Measurements from ENCODE around the gene PNLDC1.

GRCh38 chr6:159832946-159833345 is 32.9 kb downstream of the PNLDC1 start:
- TF ChIP-seq CTCF (IDR thresholded peaks at IDR 0.05) (no peak), POLR2A (IDR thresholded peaks at IDR 0.05) (no peak)

Measured in vagina (tissue), 2 donors.